PC-3 (cell line): ENCODE data around the gene PIEZO2. TPM values are rescaled to one million over a fixed set of nuclear protein-coding genes. Genes with fewer than 3 reads are reported as not detected.

Experiments used
- ATAC-seq: fragments of 200-7000 bp; cut with Tn5 transposase; 2 replicates; pipeline ENCODE4 v1.9.1; 2020; ENCODE audit warnings: mild to moderate bottlenecking, moderate library complexity
- BruUV-seq: library from RNA; stranded (reverse); fragments of 400-500 nt; replicated peaks from 2 replicates; lab custom pipeline; 2021; lab: Mats Ljungman, UMichigan
- CTCF ChIA-PET: fragments of 300-600 bp; sonication (Branson Sonifier 250); formaldehyde crosslinking; loops from one replicate; lab custom pipeline; 2022; ENCODE audit warnings: antibody characterized with exemption; lab: Charles Lee
- POLR2A ChIA-PET: fragments of 300-600 bp; sonication (Branson Sonifier 250); formaldehyde crosslinking; loops from one replicate; lab custom pipeline; 2022; ENCODE audit warnings: antibody characterized with exemption; ENCODE audit not compliant: unreplicated experiment; lab: Charles Lee
- DNase-seq: peaks from one replicate; pipeline ENCODE4 v3.0.0-alpha.2; 2015
- H2AFZ ChIP-seq: fragments of 300-600 bp; sonication (generic); 2 replicates; pipeline ENCODE4 v1.6.0; 2016; ENCODE audit warnings: antibody characterized with exemption, low read length
- H3F3A ChIP-seq: fragments of 300-600 bp; sonication (generic); one replicate; pipeline ENCODE4 v1.6.0; 2017; ENCODE audit warnings: antibody characterized with exemption, low read length, control low read depth, mild to moderate bottlenecking; ENCODE audit not compliant: unreplicated experiment
- H3K27ac ChIP-seq: fragments of 300-600 bp; sonication (generic); 2 replicates; pipeline ENCODE4 v1.5.1; 2016; ENCODE audit warnings: mild to moderate bottlenecking, low read length
- H3K27me3 ChIP-seq: fragments of 300-600 bp; sonication (generic); 2 replicates; pipeline ENCODE4 v1.6.1; 2016; ENCODE audit warnings: low read length, mixed read lengths
- H3K36me3 ChIP-seq: fragments of 300-600 bp; sonication (generic); 2 replicates; pipeline ENCODE4 v1.6.1; 2016; ENCODE audit warnings: low read depth, mixed run types, low read length, mixed read lengths
- H3K4me1 ChIP-seq: fragments of 300-600 bp; sonication (generic); 2 replicates; pipeline ENCODE4 v1.5.1; 2016; ENCODE audit warnings: low read length; ENCODE audit not compliant: insufficient read depth
- H3K4me2 ChIP-seq: fragments of 300-600 bp; sonication (generic); 2 replicates; pipeline ENCODE4 v1.6.0; 2016; ENCODE audit warnings: low read length
- H3K4me3 ChIP-seq: fragments of 300-600 bp; sonication (generic); 2 replicates; pipeline ENCODE4 v1.5.1; 2016; ENCODE audit warnings: mild to moderate bottlenecking, low read length, mixed read lengths
- H3K79me2 ChIP-seq: fragments of 300-600 bp; sonication (generic); 2 replicates; pipeline ENCODE4 v1.6.1; 2017; ENCODE audit warnings: low read length, mixed read lengths
- H3K9ac ChIP-seq: fragments of 300-600 bp; sonication (generic); 2 replicates; pipeline ENCODE4 v1.6.0; 2016; ENCODE audit warnings: mild to moderate bottlenecking, low read length
- H3K9me2 ChIP-seq: fragments of 300-600 bp; sonication (generic); replicated peaks from 2 replicates; pipeline ENCODE4 v1.6.1; 2016; ENCODE audit warnings: mixed run types, low read length, mixed read lengths
- H3K9me3 ChIP-seq: fragments of 300-600 bp; sonication (generic); 2 replicates; pipeline ENCODE4 v1.6.1; 2016; ENCODE audit warnings: low read length, mixed read lengths
- H4K20me1 ChIP-seq: fragments of 300-600 bp; sonication (generic); 2 replicates; pipeline ENCODE4 v1.6.1; 2016; ENCODE audit warnings: low read length, mixed read lengths
- EZH2 ChIP-seq: fragments of 300-600 bp; sonication (generic); IDR thresholded peaks from one replicate; pipeline ENCODE4 v1.6.1; 2017; ENCODE audit warnings: antibody characterized with exemption, mild to moderate bottlenecking, low read length; ENCODE audit not compliant: unreplicated experiment
- EZH2phosphoT487 ChIP-seq: fragments of 300-600 bp; sonication (generic); IDR thresholded peaks from 2 replicates; pipeline ENCODE4 v1.6.1; 2018; ENCODE audit warnings: mild to moderate bottlenecking, antibody characterized with exemption, low read length, borderline replicate concordance
- intact Hi-C: fragments of 100-400 bp; cut with micrococcal nuclease; formaldehyde crosslinking; loops from 2 replicates; pipeline ENCODE4 v1.9.0; 2023
- total RNA-seq: library from RNA; depleted of rRNA; stranded (reverse); fragments of >200 nt; gene quantifications from 2 replicates; pipeline ENCODE4 v1.2.3, GENCODE V29; 2014
- TF ChIP-seq, protein P1 (sequence below): fragments of 300-600 bp; sonication (generic); conservative IDR thresholded peaks from 2 replicates; pipeline ENCODE4 v1.5.1; 2017; ENCODE audit warnings: antibody characterized with exemption, low read depth, mild to moderate bottlenecking, low read length

Gene PIEZO2
- total RNA-seq, 1 experiment from 2014 or later, result not detected

DNA sequence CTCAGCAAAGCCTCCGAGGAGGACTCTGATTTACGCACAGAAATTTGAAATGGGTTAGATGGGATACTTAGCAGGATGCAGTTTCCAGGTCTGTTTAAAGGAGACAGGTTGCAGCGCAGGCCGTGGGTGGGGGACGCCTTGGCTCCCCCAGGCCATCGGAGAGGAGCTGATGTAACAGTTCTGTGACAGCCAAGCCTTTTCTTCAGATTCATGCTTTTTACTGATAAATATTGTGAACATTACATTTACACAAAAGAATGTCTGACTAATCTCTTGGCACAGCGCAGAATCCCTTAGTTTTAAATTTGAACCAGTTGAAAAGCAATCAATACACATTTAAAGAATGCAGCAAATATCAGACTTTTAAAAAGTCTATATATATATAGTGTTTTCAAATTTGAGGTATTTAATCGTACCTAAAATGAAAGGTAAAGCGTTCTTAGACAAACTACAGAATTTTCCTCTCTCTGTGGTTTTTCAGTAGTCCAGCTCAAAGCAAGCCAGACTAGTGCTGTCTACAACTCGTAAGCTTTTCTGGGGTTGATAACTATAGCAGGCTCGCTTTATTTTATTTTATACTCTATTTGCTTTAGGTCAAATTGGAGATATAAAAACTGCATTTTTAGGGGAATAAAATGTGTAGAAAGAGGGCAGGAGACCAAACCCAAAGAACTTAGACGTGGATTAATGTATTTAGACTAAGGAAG lies 221.9 kb downstream of the PIEZO2 start:
- Histone ChIP-seq H3F3A (no peaks in the 10 kb centered on the region), H3K9me3 (no peaks in the 10 kb centered on the region), H3K79me2 (no peaks in the 10 kb centered on the region), H2AFZ (no peak overlapping the region), H4K20me1 (no peaks in the 10 kb centered on the region), H3K27ac (no peak overlapping the region), H3K4me2 (no peak overlapping the region), H3K9me2 (no peaks in the 10 kb centered on the region), H3K27me3 (peaks cover 69% of the 10 kb centered on the region), H3K9ac (no peak overlapping the region), H3K4me1 (no peaks in the 10 kb centered on the region), H3K36me3 (no peaks in the 10 kb centered on the region), H3K4me3 (no peak overlapping the region)
- no TSS peak for BruUV-seq
- TF ChIP-seq EZH2phosphoT487, result no peak
- TF ChIP-seq EZH2, result no peak
- TF ChIP-seq, protein P1, sequence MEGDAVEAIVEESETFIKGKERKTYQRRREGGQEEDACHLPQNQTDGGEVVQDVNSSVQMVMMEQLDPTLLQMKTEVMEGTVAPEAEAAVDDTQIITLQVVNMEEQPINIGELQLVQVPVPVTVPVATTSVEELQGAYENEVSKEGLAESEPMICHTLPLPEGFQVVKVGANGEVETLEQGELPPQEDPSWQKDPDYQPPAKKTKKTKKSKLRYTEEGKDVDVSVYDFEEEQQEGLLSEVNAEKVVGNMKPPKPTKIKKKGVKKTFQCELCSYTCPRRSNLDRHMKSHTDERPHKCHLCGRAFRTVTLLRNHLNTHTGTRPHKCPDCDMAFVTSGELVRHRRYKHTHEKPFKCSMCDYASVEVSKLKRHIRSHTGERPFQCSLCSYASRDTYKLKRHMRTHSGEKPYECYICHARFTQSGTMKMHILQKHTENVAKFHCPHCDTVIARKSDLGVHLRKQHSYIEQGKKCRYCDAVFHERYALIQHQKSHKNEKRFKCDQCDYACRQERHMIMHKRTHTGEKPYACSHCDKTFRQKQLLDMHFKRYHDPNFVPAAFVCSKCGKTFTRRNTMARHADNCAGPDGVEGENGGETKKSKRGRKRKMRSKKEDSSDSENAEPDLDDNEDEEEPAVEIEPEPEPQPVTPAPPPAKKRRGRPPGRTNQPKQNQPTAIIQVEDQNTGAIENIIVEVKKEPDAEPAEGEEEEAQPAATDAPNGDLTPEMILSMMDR, result no peak
- ATAC-seq (no peak), DNase-seq (no peak)
- intact Hi-C loops, result no loop called here
- ChIA-PET CTCF (no interaction called here), POLR2A (no interaction called here)

DNA sequence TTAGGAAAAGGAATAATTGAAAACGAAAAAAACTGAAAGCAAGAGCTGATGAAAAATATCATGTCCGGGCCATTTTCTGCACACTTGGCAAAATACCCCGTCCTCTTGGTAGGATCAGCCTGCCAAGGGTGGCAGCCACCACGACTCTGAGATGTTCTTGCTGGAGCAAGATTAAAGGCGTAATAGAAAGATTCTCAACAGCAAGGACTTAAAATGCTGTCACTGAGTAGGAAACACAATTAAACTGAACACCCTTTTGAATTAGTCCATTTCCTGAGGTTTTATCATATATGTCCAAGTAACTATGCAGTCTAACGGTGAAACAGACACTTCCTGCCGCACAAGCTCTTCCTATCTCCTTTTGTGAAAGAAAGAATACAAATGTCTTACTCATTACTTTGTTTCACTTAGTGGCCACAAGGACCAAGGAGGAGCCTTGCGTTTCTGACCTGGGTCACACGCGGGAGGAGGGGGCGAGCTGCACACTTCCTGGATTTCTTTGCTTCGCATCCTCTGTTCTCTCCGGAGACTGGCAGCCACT lies 222.7 kb downstream of the PIEZO2 start:
- no peak overlapping the region for H3K4me3 ChIP-seq
- H3K79me2 ChIP-seq, result no peaks in the 10 kb centered on the region
- H3K9me3 ChIP-seq, result no peaks in the 10 kb centered on the region
- no peaks in the 10 kb centered on the region for H3F3A ChIP-seq
- no peak for DNase-seq
- no peaks in the 10 kb centered on the region for H3K9me2 ChIP-seq
- no peak overlapping the region for H3K4me2 ChIP-seq
- peaks cover 74% of the 10 kb centered on the region for H3K27me3 ChIP-seq
- H2AFZ ChIP-seq, result no peak overlapping the region
- no peaks in the 10 kb centered on the region for H3K36me3 ChIP-seq
- ChIA-PET CTCF (no interaction called here), POLR2A (no interaction called here)
- no peak for ATAC-seq
- H3K4me1 ChIP-seq, result no peaks in the 10 kb centered on the region
- BruUV-seq, result no TSS peak
- intact Hi-C loops, result no loop called here
- no peaks in the 10 kb centered on the region for H4K20me1 ChIP-seq
- TF ChIP-seq, protein P1, result no peak
- no peak for TF ChIP-seq EZH2
- no peak for TF ChIP-seq EZH2phosphoT487
- no peak overlapping the region for H3K9ac ChIP-seq
- no peak overlapping the region for H3K27ac ChIP-seq

DNA sequence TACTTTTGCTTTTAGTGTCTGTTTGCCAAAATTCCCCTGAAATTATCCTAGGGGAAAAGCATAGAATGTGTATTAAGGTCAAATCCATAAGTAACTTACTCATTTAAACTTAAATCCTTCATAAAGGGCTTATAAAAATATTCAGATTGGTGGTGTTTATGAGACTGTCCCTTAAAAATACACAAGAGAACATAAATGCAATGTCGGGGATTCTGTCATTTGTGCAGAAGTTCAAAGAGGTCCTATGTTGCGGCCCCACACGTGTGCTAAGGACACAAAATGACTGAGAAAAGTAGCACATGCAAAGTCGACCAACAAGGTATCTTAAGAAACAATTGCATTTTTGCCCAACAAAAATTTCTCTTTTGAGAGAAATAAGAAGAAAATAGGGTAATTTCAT lies 225.1 kb downstream of the PIEZO2 start:
- Histone ChIP-seq H3K4me3 (no peak overlapping the region), H3K4me1 (no peaks in the 10 kb centered on the region), H3K27ac (no peak overlapping the region), H3K36me3 (no peaks in the 10 kb centered on the region), H3K9me2 (no peaks in the 10 kb centered on the region), H3F3A (no peaks in the 10 kb centered on the region), H4K20me1 (no peaks in the 10 kb centered on the region), H3K79me2 (no peaks in the 10 kb centered on the region), H3K9me3 (no peaks in the 10 kb centered on the region), H3K4me2 (no peak overlapping the region), H2AFZ (no peak overlapping the region), H3K27me3 (peaks cover 91% of the 10 kb centered on the region), H3K9ac (no peak overlapping the region)
- intact Hi-C loops, result no loop called here
- no peak for ATAC-seq
- ChIA-PET CTCF (no interaction called here), POLR2A (no interaction called here)
- no TSS peak for BruUV-seq
- TF ChIP-seq, protein P1, result no peak
- TF ChIP-seq EZH2phosphoT487 (no peak), EZH2 (no peak)
- DNase-seq, result no peak
